SK-N-MC (cell line): ENCODE results near the gene SMARCC1.

Source experiments
- EZH2 ChIP-seq: fragments of 200-600 bp; sonication (generic); IDR thresholded peaks from one replicate; pipeline ENCODE4 v1.6.1; 2017; ENCODE audit warnings: antibody characterized with exemption
- FOXP2 ChIP-seq: optimal IDR thresholded peaks from 2 replicates; pipeline ENCODE3; 2011; ENCODE audit warnings: mild to moderate bottlenecking, moderate library complexity; ENCODE audit not compliant: insufficient read depth; ENCODE audit errors: extremely low read length, control extremely low read depth
- POLR2AphosphoS5 ChIP-seq: IDR thresholded peaks from 2 replicates; pipeline ENCODE4 v1.6.1; 2012; ENCODE audit warnings: mild to moderate bottlenecking, low read depth, low read length, borderline replicate concordance

DNA sequence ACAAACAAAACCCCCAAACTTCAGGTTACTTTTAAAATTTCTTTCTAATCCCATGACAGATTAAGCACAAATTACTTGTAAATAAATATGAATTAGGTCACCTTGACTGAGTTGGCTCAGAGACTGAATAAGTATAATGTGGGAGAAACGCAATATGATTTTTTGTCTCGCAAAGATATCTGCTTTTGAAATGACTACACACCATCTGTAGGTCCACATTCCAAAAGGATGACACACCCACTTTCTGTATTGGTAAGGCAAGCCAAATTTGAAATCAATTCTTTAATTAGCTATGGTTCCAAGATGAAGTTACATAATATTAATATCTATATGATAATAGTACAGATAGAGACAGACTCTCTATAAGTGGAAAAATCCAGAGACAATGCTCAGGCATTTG is 136.1 kb downstream of the SMARCC1 start:
- TF ChIP-seq POLR2AphosphoS5 = no peak
- no peak for TF ChIP-seq EZH2
- TF ChIP-seq FOXP2 = no peak
